Measurements from ENCODE around the gene LRRC74B.

Gene LRRC74B

DNA sequence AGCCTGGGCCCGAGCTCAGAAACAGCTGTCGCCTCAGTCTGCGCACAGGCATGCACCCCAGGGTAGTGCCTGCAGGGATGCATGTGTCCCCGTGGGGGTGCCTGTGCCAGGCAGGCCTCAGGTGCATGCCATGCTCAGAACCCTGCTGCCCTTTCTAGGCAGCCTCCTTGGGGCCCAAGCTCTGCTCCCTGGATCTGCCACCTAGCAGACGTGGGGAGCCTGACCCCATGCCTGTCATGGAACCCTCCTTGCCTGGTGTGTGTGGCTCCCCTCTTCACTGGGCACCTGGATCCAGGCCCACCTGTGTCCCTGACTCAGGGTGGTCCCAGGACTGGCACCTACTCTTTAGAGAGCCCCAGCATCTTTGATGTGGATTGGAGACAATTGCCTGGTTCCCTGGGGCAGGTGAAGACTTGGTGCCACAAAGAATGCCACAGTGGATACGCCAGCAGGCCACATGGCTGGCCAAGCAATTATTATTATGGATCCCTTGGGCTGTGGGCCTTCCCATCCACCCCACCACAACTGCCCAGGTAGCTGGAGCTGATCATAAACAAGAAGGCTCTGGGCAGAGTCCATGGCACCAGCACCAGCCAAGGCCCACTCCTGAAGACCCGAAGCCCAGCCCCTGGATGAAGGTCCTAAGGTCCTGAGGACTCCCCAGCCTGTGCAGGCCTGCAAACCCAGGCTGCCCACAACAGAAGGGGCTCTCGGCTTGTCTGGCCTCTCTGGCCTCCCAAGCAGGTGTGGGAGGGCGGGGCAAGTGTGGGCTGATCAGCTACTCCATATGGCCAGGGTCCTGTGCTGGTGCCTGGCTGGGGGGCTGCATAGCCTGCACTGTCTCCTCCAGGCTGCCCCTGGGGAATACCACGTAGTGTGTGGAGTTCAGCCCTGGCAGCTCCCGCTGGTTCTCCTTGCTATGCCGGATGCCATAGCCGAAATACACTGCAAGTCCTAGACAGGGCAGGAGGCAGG lies 17.2 kb upstream of the LRRC74B start:
- Histone ChIP-seq H3K4me2 (ENCODE audit: low read length) (no peak overlapping the region), H3K4me3 (ENCODE audit: low read length) (no peak overlapping the region), H3K4me1 (ENCODE audit: control insufficient read depth, insufficient read depth, low read length) (peaks cover 15% of the 10 kb centered on the region), H3K27me3 (ENCODE audit: control insufficient read depth, insufficient read depth, low read length) (peaks cover 62% of the 10 kb centered on the region), H3K36me3 (ENCODE audit: insufficient read depth, low read length) (no peaks in the 10 kb centered on the region), H3K9ac (ENCODE audit: low read depth, low read length) (no peak overlapping the region), H3K9me3 (replicated peaks; ENCODE audit: low read length) (no peaks in the 10 kb centered on the region)

DNA sequence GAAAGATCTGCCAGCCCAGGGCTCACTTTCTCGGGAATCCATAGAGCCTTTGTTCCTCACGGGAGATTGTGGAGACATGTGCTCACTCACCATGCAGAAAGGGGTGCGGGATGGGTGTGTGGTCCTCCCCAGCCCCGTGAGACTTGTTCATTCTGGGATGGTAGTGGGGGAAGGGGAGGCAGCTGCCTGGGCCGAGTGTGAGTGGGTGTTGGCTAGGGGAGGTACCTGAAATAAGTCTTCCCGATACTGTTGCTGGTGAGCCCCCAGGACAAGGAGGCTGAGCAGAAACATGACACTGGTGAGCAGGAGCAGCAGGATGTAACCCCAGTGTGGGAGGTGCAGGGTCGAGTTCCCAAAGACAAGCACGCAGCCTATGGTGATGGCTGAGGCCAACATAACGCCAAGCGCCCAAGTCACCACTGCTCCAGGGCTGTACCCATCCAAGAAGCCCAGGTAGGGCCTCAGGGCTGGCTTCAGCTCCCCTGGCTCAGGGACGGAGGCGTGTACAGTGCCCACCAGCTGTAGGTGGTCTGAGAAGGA lies 16.2 kb upstream of the LRRC74B start:
- Histone ChIP-seq H3K27me3 (ENCODE audit: control insufficient read depth, insufficient read depth, low read length) (peaks cover 67% of the 10 kb centered on the region), H3K9me3 (replicated peaks; ENCODE audit: low read length) (no peaks in the 10 kb centered on the region), H3K4me1 (ENCODE audit: control insufficient read depth, insufficient read depth, low read length) (peaks cover 15% of the 10 kb centered on the region), H3K36me3 (ENCODE audit: insufficient read depth, low read length) (no peaks in the 10 kb centered on the region), H3K4me3 (ENCODE audit: low read length) (no peak overlapping the region), H3K4me2 (ENCODE audit: low read length) (no peak overlapping the region), H3K9ac (ENCODE audit: low read depth, low read length) (no peak overlapping the region)

DNA sequence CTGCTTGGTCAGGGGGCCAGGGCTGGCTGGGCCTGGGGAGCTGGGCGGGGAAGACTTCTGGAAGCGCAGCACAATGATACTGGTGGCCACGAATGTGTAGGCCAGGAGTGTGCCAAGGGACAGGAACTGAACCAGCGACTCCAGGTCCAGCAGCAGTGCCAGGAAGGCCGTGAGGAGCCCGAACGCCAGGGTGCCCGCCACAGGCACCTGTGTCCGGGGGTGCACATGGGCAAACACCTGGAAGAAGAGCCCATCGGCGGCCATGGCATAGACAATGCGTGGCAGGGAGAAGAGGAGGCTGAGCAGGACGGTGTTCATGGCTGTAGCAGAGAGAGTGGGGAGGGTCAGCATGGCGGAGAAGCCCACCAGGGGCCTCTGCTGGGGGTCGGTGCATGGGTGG lies 15.7 kb upstream of the LRRC74B start:
- no peaks in the 10 kb centered on the region for H3K36me3 ChIP-seq (ENCODE audit: insufficient read depth, low read length)

DNA sequence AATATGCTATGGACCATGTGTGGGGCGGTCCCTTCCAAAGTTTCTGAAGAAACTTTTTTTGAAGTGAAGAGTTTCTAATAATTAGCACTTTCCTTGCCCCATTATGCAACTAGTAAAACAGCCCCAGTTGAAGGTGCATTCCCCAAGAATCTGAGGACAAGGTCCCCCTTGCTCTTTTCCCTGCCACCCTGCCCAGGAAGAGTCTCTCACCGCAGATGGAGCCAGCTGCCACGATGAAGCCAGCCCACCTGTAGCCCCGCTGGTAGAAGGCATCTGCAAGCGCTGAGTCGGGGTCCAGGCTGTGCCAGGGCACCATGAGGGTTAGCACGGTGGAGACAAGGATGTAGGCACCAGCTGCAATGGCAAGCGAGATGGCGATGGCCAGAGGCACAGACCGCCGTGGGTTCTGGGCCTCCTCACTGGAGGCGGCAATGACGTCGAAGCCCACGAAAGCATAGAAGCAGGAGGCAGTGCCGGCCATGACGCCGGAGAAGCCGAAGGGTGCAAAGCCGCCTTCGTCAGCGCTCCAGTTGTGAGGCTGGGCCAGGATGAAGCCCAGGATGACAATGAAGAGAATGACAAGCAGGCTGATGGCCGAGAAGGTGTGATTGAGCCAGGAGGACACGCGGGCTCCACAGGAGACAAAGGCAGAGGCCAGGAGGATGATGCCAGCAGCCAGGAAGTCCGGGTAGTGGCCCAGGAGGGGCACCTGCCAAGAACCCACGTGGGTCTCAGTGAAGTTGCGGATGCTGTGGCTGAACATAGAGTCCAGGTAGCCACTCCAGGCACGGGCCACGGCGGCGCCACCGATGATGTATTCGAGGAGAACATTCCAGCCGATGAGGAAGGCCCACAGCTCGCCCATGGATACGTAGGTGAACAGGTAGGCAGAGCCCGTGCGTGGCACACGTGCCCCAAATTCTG lies 14.9 kb upstream of the LRRC74B start:
- Histone ChIP-seq H3K9ac (ENCODE audit: low read depth, low read length) (no peak overlapping the region), H3K4me2 (ENCODE audit: low read length) (no peak overlapping the region), H3K27me3 (ENCODE audit: control insufficient read depth, insufficient read depth, low read length) (peaks cover 63% of the 10 kb centered on the region), H3K4me3 (ENCODE audit: low read length) (no peak overlapping the region), H3K4me1 (ENCODE audit: control insufficient read depth, insufficient read depth, low read length) (peaks cover 15% of the 10 kb centered on the region), H3K9me3 (replicated peaks; ENCODE audit: low read length) (no peaks in the 10 kb centered on the region), H3K36me3 (ENCODE audit: insufficient read depth, low read length) (no peaks in the 10 kb centered on the region)

More for the DNA sequence above, 15.7 kb upstream of the LRRC74B start:
- Histone ChIP-seq H3K9me3 (replicated peaks; ENCODE audit: low read length) (no peaks in the 10 kb centered on the region), H3K4me3 (ENCODE audit: low read length) (no peak overlapping the region), H3K9ac (ENCODE audit: low read depth, low read length) (no peak overlapping the region), H3K4me2 (ENCODE audit: low read length) (no peak overlapping the region), H3K27me3 (ENCODE audit: control insufficient read depth, insufficient read depth, low read length) (peaks cover 67% of the 10 kb centered on the region), H3K4me1 (ENCODE audit: control insufficient read depth, insufficient read depth, low read length) (peaks cover 15% of the 10 kb centered on the region)

DNA sequence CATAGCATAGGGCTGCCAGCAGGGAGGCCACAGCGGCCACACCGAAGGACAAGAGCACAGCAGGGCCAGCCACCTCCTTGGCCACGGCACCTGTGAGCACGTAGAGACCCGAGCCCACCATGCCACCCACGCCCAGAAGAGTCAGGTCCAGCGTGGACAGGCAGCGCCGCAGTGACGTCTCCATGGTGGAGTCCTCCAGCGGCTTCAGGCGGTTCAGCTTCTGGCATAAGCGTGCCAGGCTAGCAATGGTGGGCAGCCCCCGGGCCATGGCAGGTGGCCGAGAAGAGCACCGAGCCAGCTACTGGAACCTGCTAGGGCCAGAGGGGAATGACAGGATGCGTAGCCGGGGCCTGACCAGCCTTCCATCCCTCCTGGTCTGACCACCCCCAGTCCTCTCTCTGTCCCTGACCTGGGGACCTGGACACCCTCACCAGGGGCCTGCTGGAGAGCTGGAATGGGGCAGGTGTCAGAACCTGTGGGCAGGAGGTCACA lies 14.2 kb upstream of the LRRC74B start:
- H3K4me2 ChIP-seq (ENCODE audit: low read length): no peak overlapping the region
- H3K27me3 ChIP-seq (ENCODE audit: control insufficient read depth, insufficient read depth, low read length): peaks cover 57% of the 10 kb centered on the region
- H3K4me3 ChIP-seq (ENCODE audit: low read length): no peak overlapping the region
- peaks cover 15% of the 10 kb centered on the region for H3K4me1 ChIP-seq (ENCODE audit: control insufficient read depth, insufficient read depth, low read length)
- no peaks in the 10 kb centered on the region for H3K9me3 ChIP-seq (replicated peaks; ENCODE audit: low read length)
- no peak overlapping the region for H3K9ac ChIP-seq (ENCODE audit: low read depth, low read length)
- no peaks in the 10 kb centered on the region for H3K36me3 ChIP-seq (ENCODE audit: insufficient read depth, low read length)

DNA sequence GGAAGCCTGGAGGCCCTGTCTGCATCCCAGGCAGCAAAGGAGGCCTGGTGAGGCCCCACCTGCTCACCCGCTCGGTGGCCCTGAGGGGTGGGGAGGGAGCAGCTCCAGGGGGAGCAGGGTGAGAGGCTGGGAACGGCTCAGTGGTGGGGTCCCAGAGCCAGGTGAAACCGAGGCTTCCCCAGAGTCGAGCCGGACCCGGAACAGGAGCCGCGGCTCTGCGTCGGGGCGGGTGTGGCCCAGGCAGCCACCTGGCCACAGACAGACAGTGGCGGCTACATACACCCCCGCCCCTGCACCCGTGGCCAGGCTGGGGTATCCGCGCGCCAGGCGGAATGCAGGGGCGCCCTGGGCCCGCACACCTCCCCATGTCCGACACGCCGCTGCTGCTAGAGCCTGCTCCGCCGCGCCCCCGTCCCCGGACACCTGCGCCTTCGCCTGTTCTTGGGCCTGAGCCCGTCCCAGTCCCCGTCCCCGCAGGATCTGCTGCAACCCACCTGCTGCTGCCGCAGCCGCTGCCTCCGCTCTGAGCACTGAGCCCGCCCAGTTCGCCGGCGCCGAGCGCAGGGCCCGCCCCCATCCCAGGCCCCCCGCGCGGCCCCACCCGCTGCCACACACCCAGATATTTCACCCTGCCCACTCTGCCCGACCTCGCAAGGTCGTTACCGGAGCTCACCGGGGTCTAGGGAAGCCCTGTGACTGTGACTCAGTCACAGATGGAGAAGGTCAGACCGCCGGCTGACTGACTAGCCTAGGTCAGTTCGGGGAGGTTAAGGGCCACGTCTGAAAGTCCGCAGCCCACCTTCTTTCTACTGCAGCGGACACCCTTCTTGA lies 13.5 kb upstream of the LRRC74B start, which contains the start of gene SLC7A4:
Gene SLC7A4 (minus strand): TSS at position 525 of the 831 bp plus-strand sequence. CDS start 749 bp downstream, outside the sequence.
- Histone ChIP-seq H3K27me3 (ENCODE audit: control insufficient read depth, insufficient read depth, low read length) (peaks cover 55% of the 10 kb centered on the region), H3K4me2 (ENCODE audit: low read length) (peak within 1 kb of the TSS; percentile 29), H3K36me3 (ENCODE audit: insufficient read depth, low read length) (no peaks in the 10 kb centered on the region), H3K4me1 (ENCODE audit: control insufficient read depth, insufficient read depth, low read length) (peaks cover 13% of the 10 kb centered on the region), H3K9me3 (replicated peaks; ENCODE audit: low read length) (no peaks in the 10 kb centered on the region), H3K4me3 (ENCODE audit: low read length) (no peak within 1 kb of the TSS), H3K9ac (ENCODE audit: low read depth, low read length) (no peak within 1 kb of the TSS)

DNA sequence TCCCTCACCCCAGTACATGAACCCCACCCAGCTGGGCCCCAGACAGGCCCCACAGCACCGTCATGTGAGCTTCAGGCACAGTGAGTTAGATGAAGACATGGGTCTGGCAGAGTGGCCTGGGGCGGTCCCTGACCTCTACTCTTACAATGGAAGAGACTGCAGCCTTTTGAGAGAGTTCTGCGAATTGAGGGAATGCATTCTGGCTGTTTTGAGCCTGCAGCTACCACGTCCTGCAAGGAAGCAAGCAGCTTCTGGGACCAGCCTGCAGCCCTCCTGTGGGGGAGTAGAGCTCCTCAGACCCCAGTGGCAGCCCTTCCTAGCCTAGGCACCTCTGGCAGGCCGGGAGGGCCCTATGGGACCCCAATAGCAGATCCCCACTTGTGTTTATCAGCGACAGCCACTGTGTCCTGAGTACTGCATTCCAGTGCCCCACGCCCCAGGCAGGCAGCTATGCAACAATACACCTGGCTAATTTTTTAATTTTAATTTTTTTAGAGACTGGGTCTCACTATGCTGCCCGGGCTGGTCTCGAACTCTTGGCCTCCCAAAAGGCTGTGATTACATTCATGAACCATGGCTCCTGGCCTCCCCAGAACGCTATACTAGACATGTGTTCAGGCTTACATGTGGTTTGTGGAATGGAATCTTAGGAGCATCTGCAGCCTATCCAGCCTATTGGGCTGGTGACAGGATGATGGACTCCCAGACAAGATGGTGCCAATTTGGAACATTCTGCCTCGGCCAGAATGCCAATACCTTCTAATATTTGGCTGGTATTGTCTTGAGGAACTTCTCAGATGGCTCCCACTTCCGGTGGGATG lies 12.7 kb upstream of the LRRC74B start:
- H3K9ac ChIP-seq (ENCODE audit: low read depth, low read length): no peak overlapping the region
- H3K9me3 ChIP-seq (replicated peaks; ENCODE audit: low read length): no peaks in the 10 kb centered on the region
- H3K27me3 ChIP-seq (ENCODE audit: control insufficient read depth, insufficient read depth, low read length): peaks cover 54% of the 10 kb centered on the region

DNA sequence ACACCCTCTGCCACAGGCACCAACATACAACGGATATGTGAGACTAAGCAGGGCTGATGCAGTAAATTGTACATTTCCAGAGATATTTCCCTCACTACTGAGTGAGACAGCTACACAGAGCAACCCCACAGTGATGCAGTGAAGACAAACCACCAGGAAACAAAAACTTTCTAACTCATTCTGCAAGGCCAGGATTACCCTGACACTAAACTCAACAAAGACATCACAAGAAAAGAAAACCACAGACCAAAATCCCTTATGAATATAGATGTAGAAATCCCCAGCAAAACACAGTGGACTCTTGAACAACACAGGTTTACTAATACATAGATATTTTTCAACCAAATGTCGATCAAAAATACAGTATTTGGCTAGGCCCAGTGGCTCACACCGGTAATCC lies 11.9 kb upstream of the LRRC74B start:
- Histone ChIP-seq H3K9ac (ENCODE audit: low read depth, low read length) (no peak overlapping the region), H3K27me3 (ENCODE audit: control insufficient read depth, insufficient read depth, low read length) (peaks cover 48% of the 10 kb centered on the region), H3K4me2 (ENCODE audit: low read length) (no peak overlapping the region), H3K4me3 (ENCODE audit: low read length) (no peak overlapping the region), H3K36me3 (ENCODE audit: insufficient read depth, low read length) (no peaks in the 10 kb centered on the region), H3K9me3 (replicated peaks; ENCODE audit: low read length) (no peaks in the 10 kb centered on the region), H3K4me1 (ENCODE audit: control insufficient read depth, insufficient read depth, low read length) (peaks cover 20% of the 10 kb centered on the region)

More for the DNA sequence above, 12.7 kb upstream of the LRRC74B start:
- H3K4me2 ChIP-seq (ENCODE audit: low read length): no peak overlapping the region
- no peaks in the 10 kb centered on the region for H3K36me3 ChIP-seq (ENCODE audit: insufficient read depth, low read length)
- peaks cover 14% of the 10 kb centered on the region for H3K4me1 ChIP-seq (ENCODE audit: control insufficient read depth, insufficient read depth, low read length)
- no peak overlapping the region for H3K4me3 ChIP-seq (ENCODE audit: low read length)

DNA sequence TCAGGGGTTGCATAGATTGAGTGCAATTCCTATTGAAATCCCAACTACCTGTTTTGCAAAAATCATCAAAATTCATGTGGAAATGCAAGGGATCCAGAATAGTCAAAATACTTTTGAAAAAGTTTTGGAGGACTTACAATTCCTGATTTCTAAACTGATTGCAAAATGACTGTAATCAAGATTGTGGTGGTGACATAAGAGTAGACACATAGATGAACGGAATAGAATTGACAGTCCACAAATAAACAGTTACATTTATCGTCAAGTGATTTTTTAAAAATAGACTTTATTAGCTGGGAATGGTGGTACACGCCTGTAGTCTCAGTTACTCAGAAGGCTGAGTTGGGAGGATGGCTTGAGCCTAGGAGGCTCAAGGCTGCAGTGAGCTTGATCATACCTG lies 10.8 kb upstream of the LRRC74B start:
- no peak overlapping the region for H3K4me2 ChIP-seq (ENCODE audit: low read length)
- H3K9me3 ChIP-seq (replicated peaks; ENCODE audit: low read length): no peaks in the 10 kb centered on the region
- H3K36me3 ChIP-seq (ENCODE audit: insufficient read depth, low read length): no peaks in the 10 kb centered on the region
- no peak overlapping the region for H3K9ac ChIP-seq (ENCODE audit: low read depth, low read length)
- no peak overlapping the region for H3K4me3 ChIP-seq (ENCODE audit: low read length)
- peaks cover 20% of the 10 kb centered on the region for H3K4me1 ChIP-seq (ENCODE audit: control insufficient read depth, insufficient read depth, low read length)
- peaks cover 38% of the 10 kb centered on the region for H3K27me3 ChIP-seq (ENCODE audit: control insufficient read depth, insufficient read depth, low read length)

DNA sequence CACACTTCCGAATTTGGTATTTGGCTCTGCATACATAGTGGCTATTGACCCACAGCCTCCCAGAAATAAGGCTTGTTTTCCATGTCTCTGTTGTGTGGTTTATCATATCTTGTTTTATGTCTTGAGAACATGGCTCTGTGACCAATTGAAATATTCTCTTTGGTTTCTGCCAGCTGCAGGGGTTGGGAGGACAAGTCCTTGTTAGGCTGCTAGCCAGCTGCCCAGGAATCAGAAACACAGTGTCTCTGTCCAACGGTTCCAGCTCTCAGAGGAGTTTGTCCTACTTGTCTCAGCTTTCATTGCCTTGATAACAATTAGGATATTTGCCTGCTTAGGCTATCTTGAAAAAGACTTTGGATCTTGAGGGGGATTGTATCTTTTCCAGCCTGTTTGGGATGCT lies 7.3 kb upstream of the LRRC74B start:
- Histone ChIP-seq H3K9ac (ENCODE audit: low read depth, low read length) (no peak overlapping the region), H3K4me1 (ENCODE audit: control insufficient read depth, insufficient read depth, low read length) (peaks cover 29% of the 10 kb centered on the region), H3K36me3 (ENCODE audit: insufficient read depth, low read length) (no peaks in the 10 kb centered on the region), H3K4me2 (ENCODE audit: low read length) (no peak overlapping the region), H3K27me3 (ENCODE audit: control insufficient read depth, insufficient read depth, low read length) (peaks cover 7% of the 10 kb centered on the region), H3K4me3 (ENCODE audit: low read length) (no peak overlapping the region), H3K9me3 (replicated peaks; ENCODE audit: low read length) (no peaks in the 10 kb centered on the region)

All from skeletal muscle satellite cell (primary cell).